K562 (cell line): ENCODE results near the gene HCCS. TPM values are rescaled to one million over a fixed set of nuclear protein-coding genes. Genes with fewer than 3 reads are reported as not detected.

Experiments
- ATAC-seq: fragments of 200-7000 bp; cut with Tn5 transposase; 3 replicates; pipeline ENCODE4 v1.9.1; 2020; ENCODE audit warnings: moderate library complexity
- BruUV-seq: library from RNA; stranded (reverse); fragments of 400-500 nt; replicated peaks from 2 replicates; lab custom pipeline; 2021; lab: Mats Ljungman, UMichigan
- CTCF ChIA-PET: fragments of 300-600 bp; formaldehyde crosslinking; extraction: SDS; loops from one replicate; lab custom pipeline; 2021; ENCODE audit warnings: low intra/inter-chr PET ratio; lab: Yijun Ruan, JAX
- POLR2A ChIA-PET: fragments of 300-600, 350-650 bp; sonication (Branson Sonifier 250); formaldehyde crosslinking; extraction: SDS; loops from one replicate; lab custom pipeline; 2021; ENCODE audit warnings: antibody characterized with exemption, inconsistent platforms; lab: Yijun Ruan, JAX
- DNase-seq, 4 experiments: peaks; one replicate each; pipeline versions ENCODE4 v3.0.0 to v3.0.0-alpha.2; 2011 to 2018; ENCODE audit warnings: low spot score in 3 of 4, mixed read lengths in 3 of 4; ENCODE audit errors: extremely low read depth in 1 of 4
- FAIRE-seq: peaks from 2 replicates; lab custom pipeline; 2011; peaks lifted over from hg19 to GRCh38; lab: Jason Lieb, UNC
- H2AFZ ChIP-seq: 2 replicates; pipeline ENCODE4 v1.6.0; 2011; ENCODE audit warnings: low read depth, low read length, control low read depth, inconsistent platforms
- H3K27ac ChIP-seq: fragments of 200-600 bp; 3 replicates; pipeline ENCODE4 v1.8.0; 2011; ENCODE audit warnings: low read depth, mild to moderate bottlenecking, control low read depth, inconsistent platforms, low read length, moderate library complexity, mixed read lengths; ENCODE audit errors: extremely low read depth
- H3K27me3 ChIP-seq, 2 experiments: fragments of 300-600 bp in 1 of 2; 2 replicates in 1 of 2; 3 replicates in 1 of 2; pipeline versions ENCODE4 v1.6.0 to v1.8.0; 2011; ENCODE audit warnings: inconsistent platforms in 2 of 2, low read length in 2 of 2, mild to moderate bottlenecking in 1 of 2, mixed read lengths in 1 of 2, moderate library complexity in 1 of 2; ENCODE audit not compliant: control insufficient read depth in 2 of 2, insufficient read depth in 2 of 2
- H3K36me3 ChIP-seq: fragments of 300-600 bp; 3 replicates; pipeline ENCODE4 v1.8.0; 2011; ENCODE audit warnings: mild to moderate bottlenecking, low read length, inconsistent platforms; ENCODE audit not compliant: control insufficient read depth, insufficient read depth
- H3K4me1 ChIP-seq, 2 experiments: fragments of 200-600 bp in 1 of 2; replicated peaks in 1 of 2; 2 replicates in 1 of 2; 3 replicates in 1 of 2; pipeline versions ENCODE4 v1.5.1 to v1.8.0; 2011; ENCODE audit warnings: inconsistent platforms in 2 of 2, low read length in 2 of 2, mild to moderate bottlenecking in 1 of 2, mixed read lengths in 1 of 2, moderate library complexity in 1 of 2; ENCODE audit not compliant: control insufficient read depth in 2 of 2, insufficient read depth in 2 of 2
- H3K4me2 ChIP-seq: 2 replicates; pipeline ENCODE4 v1.6.1; 2011; ENCODE audit warnings: low read length, control low read depth, inconsistent platforms, mixed read lengths; ENCODE audit not compliant: insufficient read depth
- H3K4me3 ChIP-seq: fragments of 200-600 bp; sonication (generic), shearing (Covaris generic); 2 replicates; pipeline ENCODE4 v1.5.1; 2016; ENCODE audit warnings: control low read depth, inconsistent platforms
- H3K79me2 ChIP-seq: fragments of 200-600 bp; 3 replicates; pipeline ENCODE4 v1.8.0; 2011; ENCODE audit warnings: low read length, inconsistent platforms; ENCODE audit not compliant: control insufficient read depth, insufficient read depth
- H3K9ac ChIP-seq, 2 experiments: 2 replicates each; pipeline versions ENCODE4 v1.6.0 to v1.6.1; 2011; ENCODE audit warnings: low read depth in 2 of 2, low read length in 2 of 2, control low read depth in 1 of 2, inconsistent platforms in 1 of 2, mild to moderate bottlenecking in 1 of 2, mixed read lengths in 1 of 2; ENCODE audit not compliant: insufficient read depth in 1 of 2
- H3K9me1 ChIP-seq: one replicate; pipeline ENCODE4 v1.6.0; 2011; ENCODE audit warnings: inconsistent platforms, mild to moderate bottlenecking, low read length, moderate library complexity; ENCODE audit not compliant: control insufficient read depth, insufficient read depth
- H3K9me3 ChIP-seq: replicated peaks from 2 replicates; pipeline ENCODE4 v1.5.1; 2011; ENCODE audit warnings: low read depth, low read length, inconsistent platforms; ENCODE audit not compliant: control insufficient read depth, insufficient read depth
- H4K20me1 ChIP-seq: replicated peaks from 2 replicates; pipeline ENCODE4 v1.6.1; 2011; ENCODE audit warnings: low read length, inconsistent platforms, mixed read lengths; ENCODE audit not compliant: control insufficient read depth, insufficient read depth
- COPS2 ChIP-seq: fragments of 450-650 bp; conservative IDR thresholded peaks from 2 replicates; pipeline ENCODE4 v1.6.1; 2016; ENCODE audit warnings: mild to moderate bottlenecking, moderate library complexity
- HDAC6 ChIP-seq: IDR thresholded peaks from 2 replicates; pipeline ENCODE4 v1.6.1; 2012; ENCODE audit warnings: low read depth, mild to moderate bottlenecking, control low read depth, inconsistent platforms, low read length, moderate library complexity
- KDM1A ChIP-seq, 2 experiments: fragments of 450-650 bp; IDR thresholded peaks; 2 replicates each; pipeline ENCODE4 v1.6.1; 2016; ENCODE audit warnings: mild to moderate bottlenecking in 2 of 2
- MECOM ChIP-seq: fragments of 250-450 bp; sonication (Bioruptor Pico); IDR thresholded peaks from 2 replicates; pipeline ENCODE4 v1.8.0; 2022; ENCODE audit warnings: inconsistent platforms
- PHF8 ChIP-seq: fragments of 200-600 bp; sonication (generic); IDR thresholded peaks from 2 replicates; pipeline ENCODE4 v1.6.1; 2012; ENCODE audit warnings: mixed run types, mild to moderate bottlenecking, inconsistent platforms, low read length, moderate library complexity, borderline replicate concordance
- PTRF ChIP-seq: fragments of 450-650 bp; IDR thresholded peaks from 2 replicates; pipeline ENCODE4 v1.6.1; 2016; ENCODE audit warnings: mild to moderate bottlenecking, missing genetic modification characterization, missing compliant biosample characterization
- SNRNP70 ChIP-seq: fragments of 200-400 bp; formaldehyde crosslinking; optimal IDR thresholded peaks from 2 replicates; pipeline ENCODE3; 2017; ENCODE audit warnings: low read depth, low read length
- ZNF175 ChIP-seq: fragments of 200-800 bp; sonication (Bioruptor generic); IDR thresholded peaks from 2 replicates; pipeline ENCODE4 v1.6.1; 2016; ENCODE audit warnings: low read depth, mild to moderate bottlenecking, missing genetic modification characterization, missing compliant biosample characterization
- WGBS: fragments of 100-300 bp; shearing (Covaris generic); methylation state at CpG from one replicate; pipeline ENCODE4 v1.1.6; 2016; ENCODE audit warnings: low coverage, mixed read lengths; ENCODE audit not compliant: insufficient coverage; ENCODE audit errors: missing lambda C conversion rate; 5-methylcytosine and 5-hydroxymethylcytosine counted together
- in situ Hi-C: fragments of 300-500 bp; cut with MboI; formaldehyde crosslinking; loops from 4 replicates; pipeline ENCODE4 v1.15.0; 2018; ENCODE audit warnings: inconsistent platforms, mixed read lengths
- intact Hi-C: fragments of 100-400 bp; cut with micrococcal nuclease; formaldehyde crosslinking; loops from 2 replicates; pipeline ENCODE4 v1.14.2; 2022
- polyA plus RNA-seq, 8 experiments: library from polyadenylated mRNA; depleted of rRNA in 4 of 8; stranded (reverse) in 5 of 8; unstranded in 3 of 8; fragments of >200 nt; fragmentation: Nextera tagmentation in 2 of 8; fragmentation: Illumina TruSeq in 1 of 8; extraction: Ambion mirVana in 2 of 8; extraction: Trizol in 1 of 8; gene quantifications; 2 replicates each; pipeline versions ENCODE4 v1.2.1 to v1.2.3, GENCODE V29; 2011 to 2014; ENCODE audit warnings: inconsistent platforms in 1 of 8, missing spikeins in 1 of 8
- total RNA-seq, 7 experiments: library from RNA; depleted of rRNA in 6 of 7; stranded (reverse); fragments of >200 nt in 6 of 7; fragmentation: Illumina TruSeq in 2 of 7; extraction: Trizol in 2 of 7; gene quantifications; 2 replicates each; pipeline versions ENCODE4 v1.2.1 to v1.2.3, GENCODE V29; 2011 to 2021; ENCODE audit warnings: low replicate concordance in 1 of 7
- TF ChIP-seq, protein P1 (sequence below): fragments of 250-450 bp; sonication (Bioruptor Pico); IDR thresholded peaks from 2 replicates; pipeline ENCODE4 v1.4.0; 2020
- TF ChIP-seq, protein P2 (sequence below): fragments of 450-650 bp; formaldehyde crosslinking; IDR thresholded peaks from 2 replicates; pipeline ENCODE4 v1.4.0; 2022; ENCODE audit warnings: missing genetic modification characterization

Gene HCCS
- total and polyA plus RNA-seq, 9 of the 15 experiments (the other 6 are each of a cell fraction or from before 2014, with no cell fraction given), result 22.9 to 81.5 (median 66.9) TPM

DNA sequence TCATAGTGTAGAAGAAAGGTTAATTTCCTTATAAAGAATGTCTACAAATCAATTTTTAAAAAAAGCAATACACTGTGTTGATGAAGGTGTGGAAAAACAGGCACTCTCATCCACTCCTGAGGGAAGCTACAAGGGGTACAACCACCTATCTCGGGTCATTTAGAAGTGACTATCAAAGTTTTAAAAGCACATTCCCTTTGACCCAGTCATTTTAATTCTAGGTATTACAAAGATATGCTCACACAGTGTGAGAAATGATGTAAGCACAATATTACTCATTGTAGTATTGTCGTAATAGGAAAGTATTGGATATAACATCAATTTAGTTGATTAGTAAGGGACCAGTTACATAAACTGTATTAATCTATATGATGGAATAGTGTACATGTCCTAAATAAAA is 7.4 kb upstream of the HCCS start:
- ChIA-PET CTCF (no interaction called here), POLR2A (no interaction called here)
- Histone ChIP-seq H3K4me3 (no peak overlapping the region), H2AFZ (no peak overlapping the region), H3K79me2 (no peaks in the 10 kb centered on the region), H3K9me3 (no peaks in the 10 kb centered on the region), H3K27me3 (no peaks in the 10 kb centered on the region), H3K9ac (no peak overlapping the region), H3K27ac (no peak overlapping the region), H3K36me3 (no peaks in the 10 kb centered on the region), H3K4me1 (peaks cover 0 to 2% of the 10 kb centered on the region in 2 experiments; a peak in 1 of 5 replicates), H3K4me2 (no peak overlapping the region), H4K20me1 (no peaks in the 10 kb centered on the region), H3K9me1 (no peaks in the 10 kb centered on the region)
- in situ Hi-C loops (no loop called here), intact Hi-C loops (loop anchor here (5.0 to 10.0 kb wide), 3 partner anchors 366 to 909 kb away; no protein-coding TSS in a partner anchor)
- FAIRE-seq (no peak), ATAC-seq (no peak), DNase-seq (no peak)
- no TSS peak for BruUV-seq
- 56% methylated on average over 2 of the region's 2 CpGs for WGBS
- TF ChIP-seq KDM1A (IDR thresholded peaks at IDR 0.05), result no peak
- TF ChIP-seq MECOM, result no peak
- TF ChIP-seq COPS2, result no peak
- TF ChIP-seq HDAC6, result no peak
- TF ChIP-seq, protein P1, sequence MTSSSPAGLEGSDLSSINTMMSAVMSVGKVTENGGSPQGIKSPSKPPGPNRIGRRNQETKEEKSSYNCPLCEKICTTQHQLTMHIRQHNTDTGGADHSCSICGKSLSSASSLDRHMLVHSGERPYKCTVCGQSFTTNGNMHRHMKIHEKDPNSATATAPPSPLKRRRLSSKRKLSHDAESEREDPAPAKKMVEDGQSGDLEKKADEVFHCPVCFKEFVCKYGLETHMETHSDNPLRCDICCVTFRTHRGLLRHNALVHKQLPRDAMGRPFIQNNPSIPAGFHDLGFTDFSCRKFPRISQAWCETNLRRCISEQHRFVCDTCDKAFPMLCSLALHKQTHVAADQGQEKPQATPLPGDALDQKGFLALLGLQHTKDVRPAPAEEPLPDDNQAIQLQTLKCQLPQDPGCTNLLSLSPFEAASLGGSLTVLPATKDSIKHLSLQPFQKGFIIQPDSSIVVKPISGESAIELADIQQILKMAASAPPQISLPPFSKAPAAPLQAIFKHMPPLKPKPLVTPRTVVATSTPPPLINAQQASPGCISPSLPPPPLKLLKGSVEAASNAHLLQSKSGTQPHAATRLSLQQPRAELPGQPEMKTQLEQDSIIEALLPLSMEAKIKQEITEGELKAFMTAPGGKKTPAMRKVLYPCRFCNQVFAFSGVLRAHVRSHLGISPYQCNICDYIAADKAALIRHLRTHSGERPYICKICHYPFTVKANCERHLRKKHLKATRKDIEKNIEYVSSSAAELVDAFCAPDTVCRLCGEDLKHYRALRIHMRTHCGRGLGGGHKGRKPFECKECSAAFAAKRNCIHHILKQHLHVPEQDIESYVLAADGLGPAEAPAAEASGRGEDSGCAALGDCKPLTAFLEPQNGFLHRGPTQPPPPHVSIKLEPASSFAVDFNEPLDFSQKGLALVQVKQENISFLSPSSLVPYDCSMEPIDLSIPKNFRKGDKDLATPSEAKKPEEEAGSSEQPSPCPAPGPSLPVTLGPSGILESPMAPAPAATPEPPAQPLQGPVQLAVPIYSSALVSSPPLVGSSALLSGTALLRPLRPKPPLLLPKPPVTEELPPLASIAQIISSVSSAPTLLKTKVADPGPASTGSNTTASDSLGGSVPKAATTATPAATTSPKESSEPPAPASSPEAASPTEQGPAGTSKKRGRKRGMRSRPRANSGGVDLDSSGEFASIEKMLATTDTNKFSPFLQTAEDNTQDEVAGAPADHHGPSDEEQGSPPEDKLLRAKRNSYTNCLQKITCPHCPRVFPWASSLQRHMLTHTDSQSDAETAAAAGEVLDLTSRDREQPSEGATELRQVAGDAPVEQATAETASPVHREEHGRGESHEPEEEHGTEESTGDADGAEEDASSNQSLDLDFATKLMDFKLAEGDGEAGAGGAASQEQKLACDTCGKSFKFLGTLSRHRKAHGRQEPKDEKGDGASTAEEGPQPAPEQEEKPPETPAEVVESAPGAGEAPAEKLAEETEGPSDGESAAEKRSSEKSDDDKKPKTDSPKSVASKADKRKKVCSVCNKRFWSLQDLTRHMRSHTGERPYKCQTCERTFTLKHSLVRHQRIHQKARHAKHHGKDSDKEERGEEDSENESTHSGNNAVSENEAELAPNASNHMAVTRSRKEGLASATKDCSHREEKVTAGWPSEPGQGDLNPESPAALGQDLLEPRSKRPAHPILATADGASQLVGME (CRISPR knock-in tag), result no peak
- TF ChIP-seq ZNF175 (CRISPR knock-in tag), result no peak
- TF ChIP-seq SNRNP70, result no peak
- TF ChIP-seq PTRF, result no peak
- TF ChIP-seq, protein P2, sequence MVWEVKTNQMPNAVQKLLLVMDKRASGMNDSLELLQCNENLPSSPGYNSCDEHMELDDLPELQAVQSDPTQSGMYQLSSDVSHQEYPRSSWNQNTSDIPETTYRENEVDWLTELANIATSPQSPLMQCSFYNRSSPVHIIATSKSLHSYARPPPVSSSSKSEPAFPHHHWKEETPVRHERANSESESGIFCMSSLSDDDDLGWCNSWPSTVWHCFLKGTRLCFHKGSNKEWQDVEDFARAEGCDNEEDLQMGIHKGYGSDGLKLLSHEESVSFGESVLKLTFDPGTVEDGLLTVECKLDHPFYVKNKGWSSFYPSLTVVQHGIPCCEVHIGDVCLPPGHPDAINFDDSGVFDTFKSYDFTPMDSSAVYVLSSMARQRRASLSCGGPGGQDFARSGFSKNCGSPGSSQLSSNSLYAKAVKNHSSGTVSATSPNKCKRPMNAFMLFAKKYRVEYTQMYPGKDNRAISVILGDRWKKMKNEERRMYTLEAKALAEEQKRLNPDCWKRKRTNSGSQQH (CRISPR knock-in tag), result no peak
- TF ChIP-seq PHF8, result no peak
- TF ChIP-seq, all 486 proteins: peak for 0
